GM12864 (cell line): Measurements from ENCODE around the gene BRD7.

Source experiments
- DNase-seq: peaks from one replicate; pipeline ENCODE4 v3.0.0-alpha.2; 2011; ENCODE audit warnings: low read depth
- H3K4me3 ChIP-seq: 2 replicates; pipeline ENCODE4 v1.5.1; 2011; ENCODE audit warnings: mild to moderate bottlenecking, low read depth, low read length, control low read depth
- CTCF ChIP-seq: IDR thresholded peaks from 2 replicates; pipeline ENCODE4 v1.5.1; 2011; ENCODE audit warnings: low read depth, mild to moderate bottlenecking, moderate library complexity, low read length, control low read depth, inconsistent platforms; ENCODE audit errors: missing control alignments

Gene BRD7

DNA sequence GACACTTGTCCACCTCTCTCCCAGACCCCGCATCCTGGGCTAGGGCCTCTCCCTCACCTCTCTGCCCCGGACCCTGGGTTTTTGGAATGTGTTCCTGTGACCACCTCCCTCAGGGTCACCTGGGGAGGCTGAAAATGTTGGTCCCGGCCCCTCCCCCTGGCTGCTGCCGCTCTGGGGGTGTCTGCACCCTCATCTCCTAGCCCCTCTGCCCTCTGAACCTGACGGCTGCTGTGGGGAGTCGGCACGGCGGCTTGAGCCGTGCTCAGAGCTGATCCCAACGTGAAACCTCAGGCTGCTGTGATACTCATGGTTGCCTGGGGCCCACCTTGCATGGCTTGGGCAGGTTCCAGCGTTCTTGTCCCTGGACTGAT is 59.6 kb downstream of the BRD7 start:
- no peak for DNase-seq
- no peak for TF ChIP-seq CTCF
- no peak overlapping the region for H3K4me3 ChIP-seq

DNA sequence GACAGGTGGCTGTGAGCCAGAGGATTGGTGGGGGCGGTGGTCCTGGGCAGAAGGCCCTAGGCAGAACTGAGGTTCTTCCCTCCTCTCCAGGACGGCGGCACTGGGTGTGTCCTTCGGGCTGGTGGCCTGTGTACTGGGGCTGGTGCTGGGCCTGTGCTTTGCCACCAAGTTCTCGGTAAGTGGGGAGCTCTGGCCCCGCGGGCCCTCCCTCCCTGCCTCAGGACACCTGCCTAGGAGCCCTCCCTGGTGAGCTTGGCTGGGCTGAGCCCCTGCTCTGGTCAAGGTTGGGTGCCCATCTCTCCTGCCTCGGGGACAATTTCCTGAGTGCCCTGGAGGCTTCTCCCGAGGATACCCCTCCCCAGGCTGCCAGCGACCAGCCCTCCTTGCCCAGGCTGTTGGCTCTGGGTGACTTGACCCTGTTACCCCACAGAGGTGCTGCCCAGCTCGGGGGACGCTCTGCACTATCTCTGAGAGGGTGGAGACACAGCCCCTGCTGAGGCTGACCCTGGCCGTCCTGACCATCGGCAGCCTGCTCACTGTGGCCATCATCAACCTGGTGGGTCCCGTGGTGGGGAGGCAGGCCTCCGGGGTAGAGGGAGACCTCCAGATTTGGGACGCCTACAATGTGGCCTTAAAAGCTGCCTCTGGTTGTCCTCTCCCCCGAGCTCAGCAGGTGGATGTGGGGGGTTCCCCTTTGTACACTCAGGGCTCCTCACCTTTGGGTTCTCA is 60.4 kb downstream of the BRD7 start:
- no peak overlapping the region for H3K4me3 ChIP-seq
- no peak for TF ChIP-seq CTCF
- DNase-seq = no peak

- no peak for DNase-seq
- no peak for TF ChIP-seq CTCF
- H3K4me3 ChIP-seq = no peak overlapping the region
Observed at GRCh38 chr16:50306287-50306686, 62.5 kb downstream of the BRD7 start.

GRCh38 chr16:50305441-50306061 is 63.2 kb downstream of the BRD7 start:
- no peak overlapping the region for H3K4me3 ChIP-seq
- no peak for DNase-seq
- TF ChIP-seq CTCF = no peak

GRCh38 chr16:50304467-50305440 is 64.0 kb downstream of the BRD7 start:
- no peak for DNase-seq
- TF ChIP-seq CTCF = no peak
- H3K4me3 ChIP-seq = no peak overlapping the region

DNA sequence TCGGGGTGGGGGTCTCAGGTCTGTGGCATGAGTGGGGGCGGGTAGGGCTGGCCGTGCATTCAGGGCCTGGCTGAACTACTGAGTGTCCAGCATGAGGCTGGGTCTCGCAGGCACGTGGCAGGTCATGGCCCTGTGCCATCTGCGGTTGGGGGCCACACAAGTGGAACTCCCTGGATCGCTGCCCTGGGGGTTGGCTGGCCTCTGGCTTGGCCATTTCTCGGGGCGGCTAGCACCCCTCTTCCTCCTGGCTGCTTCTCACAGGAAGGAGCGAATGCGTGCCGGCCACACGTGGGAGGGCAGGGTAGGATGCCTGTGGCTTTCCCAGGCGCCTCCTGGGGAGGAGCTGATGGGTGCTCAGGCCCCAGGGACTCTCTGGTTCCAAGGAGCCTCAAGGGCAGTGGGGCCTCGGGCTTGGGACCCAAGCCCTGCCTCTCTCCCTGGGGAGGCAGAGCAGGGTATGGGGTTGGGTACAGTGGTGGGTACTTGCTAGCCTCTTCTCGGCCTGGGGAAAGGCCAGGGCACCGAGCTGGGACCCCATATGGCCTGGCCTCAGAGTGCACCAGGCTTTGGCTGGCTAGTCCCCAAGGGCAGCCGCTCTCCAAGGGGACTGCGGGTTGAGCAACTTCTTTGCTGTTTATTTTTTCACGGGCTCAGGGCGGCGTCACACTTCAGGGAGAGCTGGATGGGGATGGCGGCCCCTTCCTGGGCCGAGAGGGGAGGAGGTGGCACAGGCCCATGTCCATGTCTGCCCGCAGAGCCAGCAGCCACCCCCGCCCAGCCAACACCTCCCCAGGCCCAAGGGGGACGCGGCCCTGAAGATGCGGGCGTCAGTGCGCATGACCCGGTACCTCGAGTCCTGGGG is 65.0 kb downstream of the BRD7 start:
- no peak for DNase-seq
- no peak for TF ChIP-seq CTCF
- H3K4me3 ChIP-seq = no peak overlapping the region
